Right lobe of liver (tissue), 6 donors: Measurements from ENCODE around the gene GGPS1. TPM values are rescaled to one million over a fixed set of nuclear protein-coding genes. Genes with fewer than 3 reads are reported as not detected.

Experiments
- ATAC-seq, 4 donors: fragments of 200-7000 bp; cut with Tn5 transposase; one replicate each; pipeline ENCODE4 v1.9.1; 2020; ENCODE audit warnings: mild to moderate bottlenecking in 4 of 4, moderate library complexity in 4 of 4
- DNase-seq, 3 donors: peaks; one replicate each; pipeline ENCODE4 v3.0.0-alpha.2; 2020
- H3K27ac ChIP-seq, 3 donors: fragments of 200-600 bp; one replicate each; pipeline ENCODE4 v1.8.0; 2022
- H3K27me3 ChIP-seq, 2 donors: fragments of 200-600 bp; one replicate each; pipeline ENCODE4 v1.8.0; 2022
- H3K36me3 ChIP-seq, 4 donors: fragments of 200-600 bp; sonication (generic) in 1 of 4; one replicate each; pipeline versions ENCODE4 v1.5.1 to v1.8.0; 2017 to 2022; ENCODE audit warnings: control low read depth in 1 of 4
- H3K4me1 ChIP-seq, 4 donors: fragments of 200-600 bp; sonication (generic) in 1 of 4; one replicate each; pipeline versions ENCODE4 v1.5.1 to v1.8.0; 2017 to 2022; ENCODE audit warnings: control low read depth in 1 of 4
- H3K4me3 ChIP-seq, 3 donors: fragments of 200-600 bp; one replicate each; pipeline ENCODE4 v1.8.0; 2022
- H3K9me3 ChIP-seq, 4 donors: fragments of 200-600 bp; sonication (generic) in 1 of 4; one replicate each; pipeline versions ENCODE4 v1.5.1 to v1.8.0; 2017 to 2022; ENCODE audit warnings: control low read depth in 1 of 4
- CTCF ChIP-seq, 4 donors: fragments of 200-600 bp in 3 of 4; fragments of 450-650 bp in 1 of 4; IDR thresholded peaks; one replicate each; pipeline versions ENCODE4 v1.5.1 to v1.8.0; 2016 to 2022; ENCODE audit warnings: antibody characterized with exemption in 4 of 4, mild to moderate bottlenecking in 2 of 4
- POLR2A ChIP-seq: fragments of 450-650 bp; IDR thresholded peaks from one replicate; pipeline ENCODE4 v1.6.1; 2017; ENCODE audit warnings: antibody characterized with exemption, mild to moderate bottlenecking
- WGBS: methylation state at CpG from one replicate; pipeline ENCODE4 v1.1.6; 2018; ENCODE audit warnings: low coverage, low lambda C conversion rate; ENCODE audit not compliant: insufficient coverage; ENCODE audit errors: missing lambda C conversion rate; 5-methylcytosine and 5-hydroxymethylcytosine counted together
- intact Hi-C, 2 donors: fragments of 100-400 bp; cut with DNase I; formaldehyde crosslinking; loops; one replicate each; pipeline versions ENCODE4 v1.11.2 to v1.14.1; 2022
- total RNA-seq, 6 experiments: library from RNA; depleted of rRNA in 2 of 6; stranded (reverse); fragments of >200 nt in 2 of 6; fragmentation: NEBNext Ultra II Directional in 3 of 6; extraction: Animal tissue kit (Norgen Biotek cat#: 25700) in 3 of 6; gene quantifications; one replicate each; pipeline versions ENCODE4 v1.1.0 to v1.2.4, GENCODE V29; 2016 to 2023
- donor health status: DM: no; HTN: yes; CAD: no.
- donor health status: DM: no; HTN: no; CAD: no.
- donor health status: DM: no; HTN: no; CAD: no.
- donor health status: DM: no; HTN: yes; CAD: no.
- donor health status: DM: no; HTN: yes; CAD: no.

Gene GGPS1
- total RNA-seq, 6 experiments from 2014 or later: 7.8 to 12.1 (median 10.6) TPM

- H3K27me3 ChIP-seq: no peaks in the 10 kb centered on the region
- 27% methylated on average over 1 of the region's 1 CpG for WGBS
- H3K36me3 ChIP-seq: peaks cover 0 to 5% (median 0%) of the 10 kb centered on the region in 4 donors
- peaks cover 0 to 6% (median 2%) of the 10 kb centered on the region in 4 donors for H3K4me1 ChIP-seq
- H3K9me3 ChIP-seq: no peaks in the 10 kb centered on the region
- no peak overlapping the region for H3K27ac ChIP-seq
- TF ChIP-seq POLR2A (no peak), CTCF (IDR thresholded peaks at IDR 0.05) (no peak)
- no peak overlapping the region for H3K4me3 ChIP-seq
- DNase-seq (no peak), ATAC-seq (no peak)
- intact Hi-C loops: no loop called here
Measured at GRCh38 chr1:235317168-235317567, 11.2 kb upstream of the GGPS1 start.

- DNase-seq: no peak
- intact Hi-C loops: no loop called here
- TF ChIP-seq POLR2A (no peak), CTCF (IDR thresholded peaks at IDR 0.05) (no peak)
- peaks cover 0 to 5% (median 2%) of the 10 kb centered on the region in 4 donors for H3K4me1 ChIP-seq
- H3K27me3 ChIP-seq: no peaks in the 10 kb centered on the region
- no peak for ATAC-seq
- H3K36me3 ChIP-seq: peaks cover 0 to 5% (median 0%) of the 10 kb centered on the region in 4 donors
- no peaks in the 10 kb centered on the region for H3K9me3 ChIP-seq
- no peak overlapping the region for H3K4me3 ChIP-seq
- H3K27ac ChIP-seq: no peak overlapping the region
- WGBS: 100% methylated on average over 1 of the region's 2 CpGs
Measured at GRCh38 chr1:235319255-235319654, 9.1 kb upstream of the GGPS1 start.

- 81% methylated on average over 6 of the region's 6 CpGs for WGBS
- Histone ChIP-seq H3K9me3 (no peaks in the 10 kb centered on the region), H3K27ac (no peak overlapping the region), H3K4me1 (peaks cover 0 to 13% (median 3%) of the 10 kb centered on the region in 4 donors), H3K36me3 (peaks cover 0 to 5% (median 0%) of the 10 kb centered on the region in 4 donors), H3K27me3 (no peaks in the 10 kb centered on the region), H3K4me3 (no peak overlapping the region)
- no peak for TF ChIP-seq POLR2A
- no peak for TF ChIP-seq CTCF (IDR thresholded peaks at IDR 0.05)
- intact Hi-C loops: no loop called here
- ATAC-seq (no peak), DNase-seq (no peak)
Measured at GRCh38 chr1:235320521-235321179, 7.7 kb upstream of the GGPS1 start.

- ATAC-seq (no peak), DNase-seq (no peak)
- TF ChIP-seq POLR2A: no peak
- TF ChIP-seq CTCF (IDR thresholded peaks at IDR 0.05): no peak
- Histone ChIP-seq H3K27me3 (no peaks in the 10 kb centered on the region), H3K4me1 (peaks cover 0 to 22% (median 7%) of the 10 kb centered on the region in 4 donors), H3K4me3 (no peak overlapping the region), H3K36me3 (no peaks in the 10 kb centered on the region), H3K9me3 (no peaks in the 10 kb centered on the region), H3K27ac (no peak overlapping the region)
- intact Hi-C loops: no loop called here
- 88% methylated on average over 5 of the region's 5 CpGs for WGBS
Measured at GRCh38 chr1:235324296-235324695, 4.1 kb upstream of the GGPS1 start.
